GM10266 (cell line): ENCODE results near the gene ZWILCH.

Experiments
- DNase-seq: peaks from one replicate; pipeline ENCODE4 v3.0.0; 2012; ENCODE audit errors: extremely low spot score
- TF ChIP-seq, protein P1 (sequence below): IDR thresholded peaks from 2 replicates; pipeline ENCODE4 v1.5.1; 2012; ENCODE audit warnings: mild to moderate bottlenecking, low read depth; ENCODE audit not compliant: control insufficient read depth, insufficient read depth; ENCODE audit errors: missing control alignments

The ZWILCH gene

DNA sequence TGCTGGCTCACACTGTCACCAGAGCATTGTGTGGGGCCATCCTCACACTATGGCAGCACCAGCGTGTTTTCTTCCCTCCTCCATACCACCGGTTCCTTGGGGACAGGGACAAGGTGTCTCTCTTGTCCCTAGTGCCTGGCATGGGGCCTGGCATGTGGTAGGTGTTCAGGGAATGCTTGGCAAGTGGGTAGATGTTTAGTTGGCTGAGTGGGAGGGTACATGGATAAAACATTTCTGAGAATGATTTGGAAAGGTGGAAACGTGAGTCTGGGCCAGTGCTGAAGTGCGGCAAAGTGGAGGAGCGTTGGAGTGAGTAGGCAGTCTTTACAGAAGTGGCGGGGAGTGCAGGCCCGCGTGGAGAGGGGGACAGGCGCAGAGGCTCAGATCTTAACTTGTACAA lies 22.6 kb upstream of the ZWILCH start:
- TF ChIP-seq, protein P1, sequence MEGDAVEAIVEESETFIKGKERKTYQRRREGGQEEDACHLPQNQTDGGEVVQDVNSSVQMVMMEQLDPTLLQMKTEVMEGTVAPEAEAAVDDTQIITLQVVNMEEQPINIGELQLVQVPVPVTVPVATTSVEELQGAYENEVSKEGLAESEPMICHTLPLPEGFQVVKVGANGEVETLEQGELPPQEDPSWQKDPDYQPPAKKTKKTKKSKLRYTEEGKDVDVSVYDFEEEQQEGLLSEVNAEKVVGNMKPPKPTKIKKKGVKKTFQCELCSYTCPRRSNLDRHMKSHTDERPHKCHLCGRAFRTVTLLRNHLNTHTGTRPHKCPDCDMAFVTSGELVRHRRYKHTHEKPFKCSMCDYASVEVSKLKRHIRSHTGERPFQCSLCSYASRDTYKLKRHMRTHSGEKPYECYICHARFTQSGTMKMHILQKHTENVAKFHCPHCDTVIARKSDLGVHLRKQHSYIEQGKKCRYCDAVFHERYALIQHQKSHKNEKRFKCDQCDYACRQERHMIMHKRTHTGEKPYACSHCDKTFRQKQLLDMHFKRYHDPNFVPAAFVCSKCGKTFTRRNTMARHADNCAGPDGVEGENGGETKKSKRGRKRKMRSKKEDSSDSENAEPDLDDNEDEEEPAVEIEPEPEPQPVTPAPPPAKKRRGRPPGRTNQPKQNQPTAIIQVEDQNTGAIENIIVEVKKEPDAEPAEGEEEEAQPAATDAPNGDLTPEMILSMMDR: no peak

DNA sequence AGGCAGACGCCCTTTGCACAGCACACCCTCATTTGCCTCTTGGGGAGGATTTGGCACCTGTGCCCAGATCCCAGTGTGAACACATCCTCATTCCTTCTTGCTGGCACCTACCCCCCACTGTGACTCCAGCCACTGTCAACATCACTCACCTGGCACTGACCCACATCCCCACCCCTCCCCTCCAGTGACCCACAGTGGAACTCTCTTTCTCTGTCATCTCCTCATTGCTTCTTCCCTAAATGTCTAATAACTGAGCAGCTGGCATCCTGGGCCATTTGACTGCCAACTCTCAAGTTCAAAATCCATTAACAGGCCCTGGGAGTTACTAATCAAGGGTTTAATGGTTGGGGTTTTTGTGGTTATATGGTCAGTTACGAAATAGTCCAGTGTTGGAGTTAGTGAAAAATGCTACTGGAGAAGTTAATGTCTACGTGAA lies 22.0 kb upstream of the ZWILCH start:
- TF ChIP-seq, protein P1: no peak
- DNase-seq: no peak

More for the DNA sequence above, 22.6 kb upstream of the ZWILCH start:
- DNase-seq: no peak

DNA sequence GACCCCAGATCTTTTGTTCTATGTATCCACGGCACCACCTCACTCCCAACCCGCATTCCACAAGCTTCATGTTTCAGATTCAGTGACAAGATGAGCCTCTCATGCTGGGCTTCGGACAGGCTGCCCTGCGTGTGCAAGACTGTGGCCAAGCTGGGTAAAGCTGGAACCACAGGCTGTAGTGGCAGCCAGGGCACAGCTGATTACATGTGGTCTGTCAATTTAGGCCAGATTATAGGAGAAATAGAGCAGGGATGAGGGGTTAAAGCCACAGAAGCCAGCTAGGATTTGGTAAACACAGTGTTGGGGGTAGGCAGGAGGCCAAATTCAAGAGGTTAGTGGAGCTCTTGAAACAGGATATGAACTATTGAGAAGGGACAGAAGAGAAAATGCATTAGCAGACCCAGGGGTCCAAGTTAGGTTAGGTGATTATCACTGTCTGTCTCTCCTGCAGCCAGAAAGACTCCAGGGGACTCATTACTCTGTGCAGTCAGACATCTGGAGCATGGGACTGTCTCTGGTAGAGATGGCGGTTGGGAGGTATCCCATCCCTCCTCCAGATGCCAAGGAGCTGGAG lies 20.5 kb upstream of the ZWILCH start:
- no peak for DNase-seq
- TF ChIP-seq, protein P1: no peak

DNA sequence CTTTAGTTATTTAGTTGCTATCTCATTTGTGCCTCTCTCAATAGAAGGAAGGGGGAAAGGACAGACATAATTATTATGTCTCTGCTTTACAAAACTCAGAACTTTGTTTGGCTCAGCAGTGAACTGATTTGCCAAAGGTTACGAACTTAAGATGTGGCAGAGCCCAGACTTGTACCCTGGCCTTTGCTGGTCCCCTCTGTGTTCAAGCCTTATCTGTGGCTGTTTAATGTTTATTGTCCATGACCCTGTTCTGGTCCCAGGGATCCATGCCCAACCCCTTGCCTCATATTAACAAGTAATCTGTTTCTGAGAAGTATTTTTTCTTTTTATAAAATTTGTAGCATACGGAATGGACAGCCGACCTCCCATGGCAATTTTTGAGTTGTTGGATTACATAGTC lies 18.2 kb upstream of the ZWILCH start:
- no peak for DNase-seq
- TF ChIP-seq, protein P1: no peak

DNA sequence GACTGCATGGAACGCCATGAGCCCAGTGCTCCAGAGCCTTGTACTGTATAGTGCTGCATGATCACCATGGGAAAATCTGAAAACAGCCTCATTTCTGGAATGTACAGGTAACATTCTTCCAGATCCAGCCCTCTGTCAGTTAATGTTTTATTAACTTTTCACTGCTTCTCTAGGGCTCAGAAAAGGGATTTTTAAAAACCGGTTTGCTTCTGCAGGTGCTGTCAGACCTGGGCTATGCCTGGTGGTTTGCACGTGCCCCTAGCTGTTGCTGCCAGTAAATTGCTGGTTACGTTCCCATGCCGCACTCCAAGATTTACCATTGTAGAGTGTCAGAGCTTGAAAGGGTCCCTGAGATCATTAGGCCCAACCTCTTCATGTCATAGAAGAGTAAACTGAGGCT lies 16.6 kb upstream of the ZWILCH start:
- TF ChIP-seq, protein P1: no peak
- no peak for DNase-seq

DNA sequence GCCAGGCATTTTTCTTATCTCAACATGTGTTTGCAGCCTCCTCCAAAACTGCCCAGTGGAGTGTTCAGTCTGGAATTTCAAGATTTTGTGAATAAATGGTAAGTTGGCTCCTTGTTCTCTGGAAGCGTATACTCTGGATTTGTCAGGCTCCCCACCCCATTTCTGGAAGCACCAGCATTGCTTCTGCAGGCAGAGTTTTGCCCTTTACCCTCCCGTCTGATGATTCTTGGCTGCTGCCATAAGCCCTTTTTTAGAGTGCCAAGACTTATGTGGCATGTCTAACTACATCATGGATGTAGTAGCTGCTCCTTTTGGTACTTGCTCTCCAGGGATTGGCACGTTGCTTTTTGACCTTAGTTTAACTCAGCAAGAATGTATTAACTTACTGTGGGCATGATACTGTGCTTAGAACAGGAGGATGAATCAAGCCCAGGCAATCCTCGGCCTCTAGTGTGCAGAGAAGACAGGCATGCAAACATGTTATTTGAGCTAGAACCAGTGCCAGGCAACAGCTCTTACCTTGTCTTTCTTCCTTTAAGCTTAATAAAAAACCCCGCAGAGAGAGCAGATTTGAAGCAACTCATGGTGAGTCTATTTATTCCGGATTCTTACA lies 15.8 kb upstream of the ZWILCH start:
- TF ChIP-seq, protein P1: no peak
- no peak for DNase-seq

DNA sequence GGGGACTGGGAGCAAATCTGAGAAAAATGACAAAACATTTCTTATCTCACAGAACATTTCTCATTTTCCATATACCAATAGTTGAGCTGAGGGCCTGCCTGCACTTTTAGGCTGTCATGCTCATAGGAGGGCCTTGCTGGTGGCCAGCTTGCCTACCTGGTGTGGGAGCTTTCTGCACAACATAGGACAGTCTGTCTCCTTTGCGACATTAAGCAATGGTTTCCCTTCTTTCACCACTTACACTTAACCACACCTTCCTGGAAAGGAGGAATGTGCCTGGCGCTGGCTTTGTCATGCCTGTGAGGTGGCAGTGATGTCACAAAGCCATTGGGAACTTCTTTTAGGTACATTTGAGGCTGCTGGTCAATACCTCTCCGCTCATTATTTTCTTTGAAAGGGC lies 13.3 kb upstream of the ZWILCH start:
- no peak for DNase-seq
- TF ChIP-seq, protein P1: no peak
